GM19438 (cell line): ENCODE measurements around the gene SEMA7A.
"Not testable (repeated sequence)": the region's sequence is repeated elsewhere in the genome, so short reads cannot be mapped to it uniquely, and the experiment has no call there.

ENCODE experiments used
- ATAC-seq: cut with Tn5 transposase; IDR thresholded peaks from one replicate; pipeline ENCODE4 v1.9.1; 2021; ENCODE audit warnings: low read depth; ENCODE audit not compliant: unreplicated experiment

SEMA7A gene, protein sequence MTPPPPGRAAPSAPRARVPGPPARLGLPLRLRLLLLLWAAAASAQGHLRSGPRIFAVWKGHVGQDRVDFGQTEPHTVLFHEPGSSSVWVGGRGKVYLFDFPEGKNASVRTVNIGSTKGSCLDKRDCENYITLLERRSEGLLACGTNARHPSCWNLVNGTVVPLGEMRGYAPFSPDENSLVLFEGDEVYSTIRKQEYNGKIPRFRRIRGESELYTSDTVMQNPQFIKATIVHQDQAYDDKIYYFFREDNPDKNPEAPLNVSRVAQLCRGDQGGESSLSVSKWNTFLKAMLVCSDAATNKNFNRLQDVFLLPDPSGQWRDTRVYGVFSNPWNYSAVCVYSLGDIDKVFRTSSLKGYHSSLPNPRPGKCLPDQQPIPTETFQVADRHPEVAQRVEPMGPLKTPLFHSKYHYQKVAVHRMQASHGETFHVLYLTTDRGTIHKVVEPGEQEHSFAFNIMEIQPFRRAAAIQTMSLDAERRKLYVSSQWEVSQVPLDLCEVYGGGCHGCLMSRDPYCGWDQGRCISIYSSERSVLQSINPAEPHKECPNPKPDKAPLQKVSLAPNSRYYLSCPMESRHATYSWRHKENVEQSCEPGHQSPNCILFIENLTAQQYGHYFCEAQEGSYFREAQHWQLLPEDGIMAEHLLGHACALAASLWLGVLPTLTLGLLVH

DNA sequence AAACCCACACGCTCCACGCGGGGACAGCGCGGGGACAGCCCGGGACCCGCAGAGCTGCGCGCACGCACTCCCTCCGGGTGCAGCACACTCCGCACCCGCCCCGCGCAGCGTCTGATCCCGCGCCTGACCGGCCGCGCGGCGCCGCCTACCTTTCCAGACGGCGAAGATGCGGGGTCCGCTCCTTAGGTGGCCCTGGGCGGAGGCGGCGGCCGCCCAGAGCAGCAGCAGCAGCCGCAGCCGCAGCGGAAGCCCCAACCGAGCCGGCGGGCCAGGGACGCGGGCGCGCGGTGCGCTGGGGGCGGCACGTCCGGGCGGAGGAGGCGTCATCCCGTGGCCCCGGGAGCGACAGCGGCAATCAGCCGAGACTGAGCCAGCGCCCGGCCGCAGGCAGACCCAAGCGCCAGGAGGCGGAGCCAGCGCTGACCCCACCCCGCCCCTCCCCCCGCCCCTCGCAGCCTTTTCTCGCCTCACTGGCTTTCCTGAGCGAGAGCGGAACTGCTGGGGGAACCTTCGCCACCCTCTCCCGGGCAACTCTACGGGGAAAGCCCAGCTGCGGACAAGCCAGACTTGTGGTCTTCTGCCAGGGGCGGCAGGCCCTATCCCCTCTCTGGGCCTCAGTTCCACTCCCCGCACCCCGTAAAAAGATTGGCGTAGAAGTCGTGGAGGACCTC is at the start of gene SEMA7A:
Gene SEMA7A, minus strand, starts transcription at position 367 of the 671 bp plus-strand sequence. Its CDS starts 40 bp downstream, at position 327.
- peak; percentile 59 for ATAC-seq

- no peak for ATAC-seq
These were observed 48.9 kb upstream of the SEMA7A start for GRCh38 chr15:74482661-74483060.

DNA sequence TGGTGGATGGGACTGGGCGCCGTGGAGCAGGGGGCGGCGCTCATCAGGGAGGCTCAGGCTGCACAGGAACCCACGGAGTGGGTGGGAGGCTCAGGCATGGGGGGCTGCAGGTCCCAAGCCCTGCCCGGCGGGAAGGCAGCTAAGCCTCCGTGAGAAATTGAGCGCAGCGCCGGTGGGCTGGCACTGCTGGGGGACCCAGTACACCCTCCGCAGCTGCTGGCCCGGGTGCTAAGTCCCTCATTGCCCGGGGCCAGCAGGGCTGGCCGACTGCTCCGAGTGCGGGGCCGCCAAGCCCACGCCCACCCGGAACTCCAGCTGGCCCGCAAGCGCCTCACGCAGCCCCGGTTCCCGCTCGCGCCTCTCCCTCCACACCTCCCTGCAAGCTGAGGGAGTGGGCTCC is 46.6 kb upstream of the SEMA7A start:
- not testable (repeated sequence) for ATAC-seq

- not testable (repeated sequence) for ATAC-seq
These were observed 37.9 kb upstream of the SEMA7A start for GRCh38 chr15:74471621-74472020.

DNA sequence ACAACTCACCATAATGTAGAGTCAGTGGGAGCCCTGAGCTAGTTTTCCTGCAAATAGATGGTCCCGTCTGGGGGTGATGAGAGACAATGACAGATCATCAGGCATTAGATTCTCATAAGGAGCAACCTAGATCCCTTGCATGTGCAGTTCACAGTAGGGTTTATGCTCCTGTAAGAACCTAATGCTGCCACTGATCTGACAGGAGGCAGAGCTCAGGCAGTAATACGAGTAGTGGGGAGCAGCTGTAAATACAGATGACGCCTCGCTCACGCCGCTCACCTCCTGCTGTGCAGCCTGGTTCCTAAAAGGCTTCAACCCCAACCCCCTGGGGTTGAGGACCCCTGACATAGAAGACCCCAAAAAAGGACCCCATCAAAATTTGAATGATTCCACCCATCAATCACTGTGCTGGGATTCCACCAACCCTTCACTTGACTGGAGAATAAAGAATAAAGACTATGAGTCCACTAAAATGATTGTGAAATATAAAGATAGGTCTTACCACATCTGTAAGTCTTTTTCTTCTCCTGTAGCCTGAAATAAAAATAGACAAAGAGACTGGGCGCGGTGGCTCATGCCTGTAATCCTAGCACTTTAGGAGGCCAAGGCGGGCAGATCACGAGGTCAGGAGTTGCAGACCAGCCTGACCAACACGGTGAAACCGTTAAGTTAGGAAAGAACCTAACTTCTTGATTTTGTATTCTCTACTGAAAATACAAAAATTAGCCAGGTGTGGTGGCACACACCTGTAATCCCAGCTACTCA is 37.1 kb upstream of the SEMA7A start:
- ATAC-seq = no peak

- ATAC-seq = no peak
These were observed 34.7 kb upstream of the SEMA7A start for GRCh38 chr15:74468341-74469032.

DNA sequence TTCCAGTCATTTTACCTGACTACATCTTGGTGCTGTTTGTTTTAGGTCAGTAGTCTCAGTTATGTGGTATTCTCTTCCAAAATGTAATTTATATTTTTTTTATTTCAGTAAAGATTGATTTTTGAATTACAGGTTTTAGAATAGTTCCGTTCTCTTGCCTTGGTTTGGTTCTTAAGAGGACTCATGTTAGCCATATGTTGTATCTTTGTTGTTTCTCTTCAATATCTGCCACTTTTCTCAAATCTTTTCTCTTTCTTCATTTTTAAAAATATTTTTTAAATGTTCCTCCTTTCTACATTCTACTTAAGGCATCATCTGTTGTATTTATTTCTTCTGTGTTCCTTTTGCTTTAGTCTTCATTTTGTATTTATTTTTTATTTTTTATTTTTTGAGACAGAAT is 32.8 kb upstream of the SEMA7A start:
- no peak for ATAC-seq

DNA sequence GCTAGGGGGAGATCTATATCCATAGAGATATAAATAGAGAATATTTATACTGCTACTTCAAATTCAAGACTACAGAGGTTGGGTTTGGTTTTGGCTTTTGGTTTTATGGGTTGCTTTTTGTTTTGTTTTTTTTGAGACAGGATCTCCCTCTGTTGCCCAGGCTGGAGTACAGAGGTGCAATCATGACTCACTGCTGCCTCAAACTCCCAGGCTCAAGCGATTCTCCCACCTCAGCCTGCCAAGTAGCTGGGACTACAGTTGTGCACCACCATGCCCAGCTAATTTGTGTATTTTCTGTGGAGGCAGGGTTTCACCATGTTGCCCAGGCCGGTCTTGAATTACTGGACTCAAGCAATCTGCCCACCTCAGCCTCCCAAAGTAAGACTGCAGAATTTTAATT is 31.1 kb upstream of the SEMA7A start:
- no peak for ATAC-seq

DNA sequence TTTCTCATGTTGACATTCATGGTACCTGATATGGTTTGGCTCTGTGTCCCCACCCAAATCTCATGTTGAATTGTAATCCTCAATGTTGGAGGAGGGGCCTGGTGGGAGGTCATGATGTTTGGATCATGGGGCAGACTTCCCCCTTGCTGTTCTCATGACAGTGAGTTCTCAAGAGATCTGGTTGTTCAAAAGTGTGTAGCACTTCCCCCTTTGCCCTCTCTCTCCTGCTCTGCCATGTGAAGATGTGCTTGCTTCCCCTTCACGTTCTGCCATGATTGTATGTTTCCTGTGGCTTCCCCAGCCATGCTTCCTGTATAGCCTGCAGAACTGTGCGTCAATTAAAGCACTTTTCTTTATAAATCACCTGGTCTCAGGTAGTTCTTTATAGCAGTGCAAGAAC is 30.5 kb upstream of the SEMA7A start:
- ATAC-seq = no peak

- no peak for ATAC-seq
These were observed 29.9 kb upstream of the SEMA7A start for GRCh38 chr15:74463634-74464033.

- ATAC-seq = no peak
These were observed 28.2 kb upstream of the SEMA7A start for GRCh38 chr15:74461847-74462511.

DNA sequence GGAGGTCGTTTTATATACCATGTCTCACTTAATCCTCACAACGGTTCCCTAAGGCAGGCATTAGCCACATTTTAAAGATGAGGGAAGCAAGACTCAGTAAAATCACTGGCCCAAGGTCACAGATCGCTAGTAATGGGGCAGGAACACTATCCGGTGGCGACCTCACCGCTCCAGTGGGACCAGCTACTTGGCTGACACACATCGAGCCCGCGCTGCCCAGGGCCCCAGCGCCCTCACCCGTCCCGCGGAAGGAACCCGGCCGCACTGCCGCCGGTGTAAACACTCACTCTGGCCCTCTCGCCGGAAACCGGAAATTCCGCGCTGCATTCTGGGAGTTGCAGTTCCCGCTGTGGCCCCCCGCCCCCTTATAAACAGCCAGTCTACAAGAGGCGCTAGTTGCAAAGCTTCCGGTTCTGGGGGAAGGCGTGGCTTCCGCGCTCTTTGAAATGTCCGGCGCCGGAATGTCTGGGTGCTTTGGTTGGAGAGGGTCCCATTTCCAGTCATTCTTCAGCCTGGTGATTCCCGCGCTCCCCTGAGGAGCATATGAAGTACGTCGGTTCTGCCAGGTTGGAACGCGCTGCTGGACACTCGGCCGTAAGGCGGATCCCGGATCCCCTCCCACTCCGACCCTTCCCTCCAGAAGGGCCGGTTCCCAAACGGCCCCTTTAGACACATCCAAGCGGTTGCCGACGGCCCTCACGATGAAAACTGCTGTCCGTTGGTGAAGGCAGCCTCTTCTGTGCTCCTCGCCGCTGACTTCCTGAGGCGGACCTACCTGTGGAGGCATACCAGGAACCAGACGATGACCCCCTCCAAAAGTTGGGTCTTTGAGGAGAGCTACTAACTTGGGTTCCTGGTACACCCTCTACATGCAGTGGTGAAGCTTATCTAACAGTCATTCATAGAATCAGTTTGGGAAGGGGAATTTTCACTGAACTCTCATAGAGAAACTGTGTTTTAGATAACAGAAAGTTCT is 27.4 kb upstream of the SEMA7A start, which contains the start of gene UBL7:
Gene UBL7, minus strand, starts transcription at position 290 of the 976 bp plus-strand sequence. CDS start 2,293 bp downstream, outside the sequence.
- peak; percentile 91 for ATAC-seq

DNA sequence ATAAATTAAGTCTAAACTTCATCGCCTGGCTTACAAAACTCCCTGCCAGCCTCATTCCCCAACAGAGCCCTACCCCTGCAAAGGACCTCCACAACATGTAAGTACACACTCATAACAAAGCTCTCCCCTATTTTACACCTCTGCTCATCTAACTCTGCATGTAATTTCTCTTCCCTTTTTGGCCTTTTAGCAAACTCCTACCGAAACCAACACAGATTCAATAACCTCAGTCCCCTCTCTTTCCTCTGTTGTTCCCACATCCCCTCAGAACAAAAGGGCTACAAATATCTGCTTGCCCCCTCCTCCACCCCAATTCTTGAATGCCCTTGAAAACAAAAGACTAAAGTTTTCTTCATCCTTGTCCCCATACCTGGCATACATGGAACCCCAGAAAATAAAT is 26.5 kb upstream of the SEMA7A start:
- ATAC-seq = no peak

DNA sequence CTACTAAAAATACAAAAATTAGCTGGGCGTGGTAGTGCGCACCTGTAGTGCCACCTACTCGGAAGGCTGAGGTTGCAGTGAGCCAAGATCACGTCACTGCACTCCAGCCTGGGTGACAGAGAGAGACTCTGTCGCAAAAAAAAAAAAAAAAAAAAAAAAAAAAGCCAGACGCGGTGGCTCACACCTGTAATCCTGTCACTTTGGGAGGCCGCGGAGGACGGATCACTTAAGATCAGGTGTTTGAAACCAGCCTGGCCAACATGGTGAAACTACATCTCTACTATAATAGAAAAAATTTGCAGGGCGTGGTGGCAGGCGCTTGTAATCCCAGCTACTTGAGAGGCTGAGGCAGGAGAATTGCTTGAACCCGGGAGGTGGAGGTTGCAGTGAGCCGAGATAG is 26.0 kb upstream of the SEMA7A start:
- ATAC-seq = not testable (repeated sequence)

DNA sequence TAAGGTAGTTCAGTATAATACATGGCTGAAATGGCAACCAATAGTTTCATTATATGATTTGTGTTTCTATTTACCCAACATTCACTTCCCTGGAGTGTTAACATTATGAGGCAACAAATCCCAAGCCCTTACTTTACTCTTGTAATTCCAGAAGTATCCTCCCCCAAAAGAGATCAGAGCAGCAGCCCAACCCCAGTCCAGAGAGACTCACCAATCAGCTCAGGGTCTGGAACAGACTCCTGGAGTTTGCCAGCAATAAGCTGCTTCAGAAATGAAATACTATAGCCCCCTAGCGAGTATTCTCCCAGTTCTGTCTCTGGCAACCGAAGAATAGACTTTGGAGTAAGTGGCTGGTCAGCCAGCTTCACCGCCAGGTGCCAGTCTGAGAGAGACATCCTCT is 24.7 kb upstream of the SEMA7A start:
- ATAC-seq = no peak

GRCh38 chr15:74457036-74457435 is 23.3 kb upstream of the SEMA7A start:
- not testable (repeated sequence) for ATAC-seq

DNA sequence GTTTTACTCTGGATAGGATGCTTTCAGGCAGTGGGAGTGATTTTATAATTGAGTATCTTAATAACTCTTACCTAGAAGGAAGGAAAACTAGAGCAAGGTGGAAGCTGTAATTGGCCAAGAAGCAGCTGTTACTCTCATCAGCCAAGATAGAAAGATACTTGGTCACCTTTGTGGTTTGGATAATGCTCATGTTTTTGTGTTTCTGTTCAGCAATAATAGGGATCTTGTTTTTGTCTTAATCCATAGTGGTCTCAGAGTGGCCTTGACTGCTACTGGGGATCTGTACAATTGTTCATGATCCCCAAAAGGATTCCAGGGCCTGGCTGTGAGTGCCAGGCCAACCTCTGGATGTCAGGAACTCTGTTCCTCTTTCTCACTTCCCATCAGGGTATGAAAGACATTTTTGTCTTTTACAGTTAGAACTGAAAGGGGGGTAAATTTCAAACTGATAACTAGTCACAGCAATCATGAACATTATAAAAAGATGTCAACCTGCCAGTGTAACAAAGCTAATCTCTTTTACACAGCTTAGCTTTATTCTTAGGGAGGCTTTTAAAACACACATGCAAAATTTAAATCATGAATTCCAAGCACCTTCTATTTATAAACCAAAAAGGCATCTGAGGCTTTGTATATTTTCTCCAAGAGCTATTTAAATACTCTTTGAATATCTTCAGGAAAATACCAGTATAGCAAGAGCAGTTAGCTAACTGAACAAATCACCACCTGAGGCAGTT is 21.2 kb upstream of the SEMA7A start:
- ATAC-seq = no peak
